MCF 10A (cell line): ENCODE measurements around the gene NFIA. TPM values are rescaled to one million over a fixed set of nuclear protein-coding genes. Genes with fewer than 3 reads are reported as not detected.

Experiments used
- BruUV-seq: library from RNA; stranded (reverse); fragments of 400-500 nt; replicated peaks from 2 replicates; lab custom pipeline; 2021; lab: Mats Ljungman, UMichigan
- CTCF ChIA-PET: fragments of 300-600 bp; sonication (Branson Sonifier 250); formaldehyde crosslinking; extraction: SDS; loops from one replicate; lab custom pipeline; 2021; ENCODE audit warnings: antibody characterized with exemption, inconsistent platforms; lab: Yijun Ruan, JAX
- POLR2A ChIA-PET: fragments of 300-600, 350-650 bp; sonication (Branson Sonifier 250); formaldehyde crosslinking; extraction: SDS; loops from one replicate; lab custom pipeline; 2020; ENCODE audit warnings: antibody characterized with exemption, inconsistent platforms; lab: Yijun Ruan, JAX
- DNase-seq: peaks from one replicate; pipeline ENCODE4 v3.0.0-alpha.2; 2018; ENCODE audit not compliant: unreplicated experiment
- H3K27ac Mint-ChIP-seq: one replicate; pipeline ENCODE4 v1.8.0; 2022; ENCODE audit warnings: mild to moderate bottlenecking, low read depth, mixed read lengths; ENCODE audit not compliant: unreplicated experiment
- H3K27me3 Mint-ChIP-seq: one replicate; pipeline ENCODE4 v1.8.0; 2022; ENCODE audit warnings: mixed read lengths; ENCODE audit not compliant: insufficient read depth, unreplicated experiment
- H3K36me3 Mint-ChIP-seq: one replicate; pipeline ENCODE4 v1.8.0; 2022; ENCODE audit warnings: mild to moderate bottlenecking, moderate library complexity, mixed read lengths; ENCODE audit not compliant: insufficient read depth, unreplicated experiment
- H3K4me1 Mint-ChIP-seq: one replicate; pipeline ENCODE4 v1.8.0; 2022; ENCODE audit warnings: mixed read lengths; ENCODE audit not compliant: insufficient read depth, unreplicated experiment
- H3K4me3 Mint-ChIP-seq: one replicate; pipeline ENCODE4 v1.8.0; 2022; ENCODE audit warnings: mild to moderate bottlenecking, moderate library complexity, mixed read lengths; ENCODE audit not compliant: unreplicated experiment
- H3K9me3 Mint-ChIP-seq: one replicate; pipeline ENCODE4 v1.8.0; 2022; ENCODE audit warnings: mixed read lengths; ENCODE audit not compliant: unreplicated experiment
- CTCF ChIP-seq: fragments of 200-600 bp; IDR thresholded peaks from one replicate; pipeline ENCODE4 v1.8.0; 2022; ENCODE audit warnings: antibody characterized with exemption, mild to moderate bottlenecking; ENCODE audit not compliant: unreplicated experiment
- intact Hi-C: fragments of 100-400 bp; cut with micrococcal nuclease; formaldehyde crosslinking; loops from 2 replicates; pipeline ENCODE4 v1.14.1; 2022
- total RNA-seq: library from RNA; stranded (reverse); gene quantifications from 2 replicates; pipeline ENCODE4 v1.2.3, GENCODE V29; 2022

Gene NFIA
- total RNA-seq, 1 experiment from 2014 or later, result 54.8 TPM

GRCh38 chr1:61202854-61203598 lies 120.7 kb downstream of the NFIA start:
- H3K4me1 Mint-ChIP-seq, result peaks cover 15% of the 10 kb centered on the region
- peak; percentile 75 for DNase-seq
- peak overlapping the region; percentile 57 for H3K4me3 Mint-ChIP-seq
- BruUV-seq, result no TSS peak
- H3K27ac Mint-ChIP-seq, result peak overlapping the region; percentile 85
- no peaks in the 10 kb centered on the region for H3K9me3 Mint-ChIP-seq
- ChIA-PET CTCF (no interaction called here), POLR2A (interaction anchor here (0.7 to 2.8 kb wide), 8 partner anchors 20 to 153 kb away, joined by 3 to 18 read pairs (median 5); partner anchors contain the start of gene NFIA)
- H3K36me3 Mint-ChIP-seq, result peaks cover 6% of the 10 kb centered on the region
- H3K27me3 Mint-ChIP-seq, result no peaks in the 10 kb centered on the region
- intact Hi-C loops, result no loop called here
- no peak for TF ChIP-seq CTCF

GRCh38 chr1:61204528-61204927 lies 122.2 kb downstream of the NFIA start:
- POLR2A ChIA-PET, result interaction anchor here (0.7 to 2.8 kb wide), 6 partner anchors 20 to 227 kb away, joined by 3 to 18 read pairs (median 4); no protein-coding TSS in a partner anchor

GRCh38 chr1:61207416-61207815 lies 125.1 kb downstream of the NFIA start:
- intact Hi-C loops, result no loop called here
- ChIA-PET CTCF (interaction anchor here (1.0 to 1.7 kb wide), 3 partner anchors 33 to 157 kb away, joined by 3 to 6 read pairs (median 3); no protein-coding TSS in a partner anchor), POLR2A (interaction anchor here (0.6 to 1.2 kb wide), 3 partner anchors 10 to 60 kb away, joined by 3 read pairs; no protein-coding TSS in a partner anchor)
- no peak overlapping the region for H3K4me3 Mint-ChIP-seq
- no peaks in the 10 kb centered on the region for H3K36me3 Mint-ChIP-seq
- no peaks in the 10 kb centered on the region for H3K9me3 Mint-ChIP-seq
- no peak for TF ChIP-seq CTCF
- H3K27me3 Mint-ChIP-seq, result no peaks in the 10 kb centered on the region
- no peak overlapping the region for H3K27ac Mint-ChIP-seq
- DNase-seq, result no peak
- peaks cover 15% of the 10 kb centered on the region for H3K4me1 Mint-ChIP-seq
- no TSS peak for BruUV-seq

More at GRCh38 chr1:61204528-61204927, 122.2 kb downstream of the NFIA start:
- intact Hi-C loops, result no loop called here
- peaks cover 15% of the 10 kb centered on the region for H3K4me1 Mint-ChIP-seq
- no peak for DNase-seq
- H3K36me3 Mint-ChIP-seq, result peaks cover 6% of the 10 kb centered on the region
- CTCF ChIA-PET, result no interaction called here
- no peaks in the 10 kb centered on the region for H3K27me3 Mint-ChIP-seq
- H3K4me3 Mint-ChIP-seq, result no peak overlapping the region
- H3K9me3 Mint-ChIP-seq, result no peaks in the 10 kb centered on the region
- BruUV-seq, result no TSS peak
- TF ChIP-seq CTCF, result no peak
- H3K27ac Mint-ChIP-seq, result no peak overlapping the region

GRCh38 chr1:61208172-61208571 lies 125.8 kb downstream of the NFIA start:
- no peak for TF ChIP-seq CTCF
- Mint-ChIP-seq H3K27me3 (no peaks in the 10 kb centered on the region), H3K9me3 (no peaks in the 10 kb centered on the region), H3K4me1 (peaks cover 10% of the 10 kb centered on the region), H3K36me3 (no peaks in the 10 kb centered on the region), H3K4me3 (no peak overlapping the region), H3K27ac (no peak overlapping the region)
- DNase-seq, result no peak
- no TSS peak for BruUV-seq
- intact Hi-C loops, result no loop called here
- CTCF ChIA-PET, result interaction anchor here (0.6 to 1.7 kb wide), 4 partner anchors 10 to 1093 kb away, joined by 3 to 6 read pairs (median 4); no protein-coding TSS in a partner anchor
- POLR2A ChIA-PET, result interaction anchor here (0.7 to 1.0 kb wide), 3 partner anchors 19 to 152 kb away, joined by 3 to 5 read pairs (median 3); no protein-coding TSS in a partner anchor
